ENCODE measurements around the gene UFSP2.

DNA sequence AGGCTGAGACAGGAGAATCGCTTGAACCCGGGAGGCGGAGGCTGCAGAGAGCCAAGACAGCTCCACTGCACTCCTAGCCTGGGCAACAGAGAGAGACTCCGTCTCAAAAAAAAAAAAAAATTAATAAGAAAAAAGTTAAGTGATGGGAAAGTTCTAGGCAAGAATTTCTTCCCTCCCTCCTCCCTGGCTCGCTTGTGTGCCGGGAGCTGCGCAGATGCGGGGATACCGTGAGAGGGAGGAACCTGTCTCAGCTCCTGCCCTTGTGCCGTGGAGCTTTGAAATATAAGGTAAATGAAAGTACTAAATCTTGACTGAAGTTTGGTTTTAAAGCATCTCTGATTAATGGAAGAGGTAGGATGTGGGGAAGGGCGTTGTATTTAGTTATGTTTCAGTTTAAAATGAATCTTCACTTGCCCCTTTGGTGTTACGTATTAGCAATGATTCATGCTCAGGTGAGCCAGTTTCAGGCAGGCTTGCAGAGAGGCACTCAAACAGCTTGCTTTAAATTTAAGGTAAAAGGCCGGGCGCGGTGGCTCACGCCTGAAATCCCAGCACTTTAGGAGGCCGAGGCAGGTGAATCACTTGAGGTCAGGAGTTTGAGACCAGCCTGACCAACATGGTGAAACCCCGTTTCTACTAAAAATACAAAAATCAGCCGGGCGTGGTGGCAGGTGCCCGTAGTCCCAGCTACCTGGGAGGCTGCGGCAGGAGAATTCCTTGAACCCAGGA is 1.4 kb upstream of the UFSP2 start:
- TF ChIP-seq, protein P1, sequence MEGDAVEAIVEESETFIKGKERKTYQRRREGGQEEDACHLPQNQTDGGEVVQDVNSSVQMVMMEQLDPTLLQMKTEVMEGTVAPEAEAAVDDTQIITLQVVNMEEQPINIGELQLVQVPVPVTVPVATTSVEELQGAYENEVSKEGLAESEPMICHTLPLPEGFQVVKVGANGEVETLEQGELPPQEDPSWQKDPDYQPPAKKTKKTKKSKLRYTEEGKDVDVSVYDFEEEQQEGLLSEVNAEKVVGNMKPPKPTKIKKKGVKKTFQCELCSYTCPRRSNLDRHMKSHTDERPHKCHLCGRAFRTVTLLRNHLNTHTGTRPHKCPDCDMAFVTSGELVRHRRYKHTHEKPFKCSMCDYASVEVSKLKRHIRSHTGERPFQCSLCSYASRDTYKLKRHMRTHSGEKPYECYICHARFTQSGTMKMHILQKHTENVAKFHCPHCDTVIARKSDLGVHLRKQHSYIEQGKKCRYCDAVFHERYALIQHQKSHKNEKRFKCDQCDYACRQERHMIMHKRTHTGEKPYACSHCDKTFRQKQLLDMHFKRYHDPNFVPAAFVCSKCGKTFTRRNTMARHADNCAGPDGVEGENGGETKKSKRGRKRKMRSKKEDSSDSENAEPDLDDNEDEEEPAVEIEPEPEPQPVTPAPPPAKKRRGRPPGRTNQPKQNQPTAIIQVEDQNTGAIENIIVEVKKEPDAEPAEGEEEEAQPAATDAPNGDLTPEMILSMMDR (IDR thresholded peaks at IDR 0.05), result no peak
- no peak for TF ChIP-seq ZFX (IDR thresholded peaks at IDR 0.05; ENCODE audit: borderline replicate concordance)

Data from 22Rv1 (cell line).